ENCODE measurements around the gene REP15. TPM values are rescaled to one million over a fixed set of nuclear protein-coding genes. Genes with fewer than 3 reads are reported as not detected.
A peak's percentile ranks its signal among the peaks of the same experiment; 100 is the strongest.
"Not testable (repeated sequence)": the region's sequence is repeated elsewhere in the genome, so short reads cannot be mapped to it uniquely, and the experiment has no call there.

The REP15 gene
- total RNA-seq, 1 donor from 2014 or later = 7.5 TPM

DNA sequence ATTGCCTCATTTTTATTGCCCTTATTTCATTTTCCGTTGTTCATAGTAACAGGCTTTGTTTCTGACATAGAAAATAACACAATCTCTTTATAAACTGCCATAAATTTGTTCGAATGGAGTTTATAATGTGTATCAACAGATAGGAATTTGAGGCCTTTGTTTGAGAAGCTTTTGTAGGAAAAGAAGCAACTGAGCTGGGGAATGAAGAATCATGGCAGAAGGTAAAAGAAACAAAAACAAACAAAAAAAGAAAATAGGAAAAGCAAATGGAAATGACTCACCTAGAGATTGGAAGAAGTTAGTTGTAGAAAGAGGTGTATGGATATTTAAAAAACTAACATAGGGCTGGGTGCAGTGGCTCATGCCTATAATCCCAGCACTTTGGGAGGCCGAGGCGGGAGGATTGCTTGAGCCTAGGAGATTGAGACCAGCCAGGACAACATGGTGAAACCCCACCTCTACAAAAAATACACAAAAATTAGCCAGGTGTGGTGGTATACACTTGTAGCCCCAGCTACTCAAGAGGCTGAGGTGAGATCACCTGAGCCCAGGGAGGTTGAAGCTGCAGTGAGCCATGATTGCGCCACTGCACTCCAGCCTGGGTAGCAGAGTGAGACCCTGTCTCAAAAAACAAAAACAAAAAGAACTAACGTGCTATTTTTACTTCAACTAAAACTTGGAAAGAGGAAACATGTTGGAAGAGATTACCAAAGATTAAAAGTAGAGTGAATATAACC is 523 bp upstream of the REP15 start:
- intact Hi-C loops (cut with micrococcal nuclease) = no loop called here
- ATAC-seq = no peak
- no peak for DNase-seq

DNA sequence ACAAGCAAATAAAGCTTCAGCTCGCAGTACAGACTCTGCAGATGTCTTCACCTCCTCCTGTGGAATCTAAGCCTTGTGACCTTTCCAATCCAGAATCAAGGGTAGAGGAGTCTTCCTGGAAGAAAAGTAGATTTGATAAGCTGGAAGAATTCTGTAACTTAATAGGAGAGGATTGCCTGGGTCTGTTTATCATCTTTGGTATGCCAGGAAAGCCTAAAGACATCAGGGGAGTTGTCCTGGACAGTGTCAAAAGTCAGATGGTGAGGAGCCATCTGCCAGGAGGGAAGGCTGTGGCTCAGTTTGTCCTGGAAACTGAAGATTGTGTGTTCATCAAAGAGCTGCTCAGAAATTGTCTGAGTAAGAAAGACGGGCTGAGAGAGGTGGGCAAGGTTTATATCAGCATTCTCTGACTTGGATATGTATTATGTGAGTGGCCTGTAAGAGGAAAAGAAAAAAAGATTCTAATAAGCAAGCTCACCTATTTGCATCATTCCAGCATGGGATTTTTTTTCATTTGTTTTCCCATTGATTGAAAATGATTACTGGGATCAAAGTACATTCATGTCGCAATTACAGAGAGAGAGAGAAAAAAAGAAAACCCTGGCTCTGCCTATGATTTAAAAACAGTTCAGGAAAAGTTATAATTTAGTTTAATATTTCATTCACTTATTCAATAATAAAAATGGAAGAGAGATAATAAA is 767 bp downstream of the REP15 start:
- DNase-seq (no peak), ATAC-seq (no peak)
- intact Hi-C loops (cut with micrococcal nuclease) = no loop called here

DNA sequence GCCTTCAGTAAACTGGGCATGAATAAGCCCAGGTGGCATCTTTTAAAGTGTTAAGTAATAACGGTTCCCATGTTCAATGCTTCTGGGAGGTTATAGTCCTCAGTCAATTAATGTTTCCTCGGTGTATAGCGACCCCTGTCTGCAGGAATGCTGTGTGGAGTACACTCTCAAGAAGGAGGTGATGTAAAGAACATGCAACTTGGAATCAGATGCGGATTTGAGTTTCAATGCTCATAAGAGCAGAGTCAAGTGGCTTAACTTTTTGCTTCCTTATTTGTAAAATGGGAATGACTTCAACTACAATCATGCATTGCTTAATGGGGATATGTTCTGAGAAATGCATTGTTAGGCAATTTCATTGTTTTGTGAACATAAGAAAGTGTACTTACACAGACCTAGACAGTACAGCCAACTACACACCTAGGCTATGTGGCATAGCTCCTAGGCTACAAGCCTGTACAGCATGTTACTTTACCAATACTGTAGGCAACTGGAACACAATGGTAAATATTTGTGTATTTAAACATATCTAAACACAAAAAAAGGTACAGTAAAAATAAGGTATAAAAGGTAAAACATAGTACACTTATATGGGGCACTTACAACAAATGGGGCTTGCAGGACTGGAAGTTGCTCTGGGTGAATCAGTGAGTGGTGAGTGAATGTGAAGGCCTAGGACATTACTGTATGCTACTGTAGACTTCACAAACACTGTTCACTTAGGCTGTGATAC is 7.6 kb downstream of the REP15 start:
- ATAC-seq (peak; percentile 82), DNase-seq (no peak)
- intact Hi-C loops (cut with micrococcal nuclease) = no loop called here

DNA sequence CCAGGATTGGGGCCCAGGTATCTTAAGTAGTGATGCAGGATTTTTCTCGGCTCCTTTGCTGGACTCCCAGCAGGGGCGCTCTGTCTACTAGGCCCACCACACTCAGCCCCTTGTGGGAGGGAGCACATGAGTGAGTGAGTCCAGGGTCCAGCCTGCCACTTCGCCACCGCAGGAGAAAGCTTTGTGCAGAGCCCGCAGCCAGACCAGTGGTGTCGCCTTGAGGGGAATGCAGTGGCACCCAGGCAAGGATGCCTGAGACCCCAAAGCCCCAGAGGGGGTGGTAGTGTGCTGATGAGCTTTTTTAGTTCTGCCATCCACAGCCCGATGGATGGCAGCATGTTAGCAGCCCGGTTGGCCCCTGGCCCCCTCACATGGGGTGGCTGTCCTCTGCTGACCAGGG is 9.0 kb downstream of the REP15 start:
- ATAC-seq = no peak
- DNase-seq = no peak
- intact Hi-C loops (cut with micrococcal nuclease) = no loop called here

- intact Hi-C loops (cut with micrococcal nuclease) = no loop called here
- DNase-seq (no peak), ATAC-seq (no peak)
Measured at GRCh38 chr12:27707216-27707615, 11.0 kb downstream of the REP15 start.

GRCh38 chr12:27709212-27709931 is 13.1 kb downstream of the REP15 start:
- DNase-seq = no peak
- intact Hi-C loops (cut with micrococcal nuclease) = no loop called here

DNA sequence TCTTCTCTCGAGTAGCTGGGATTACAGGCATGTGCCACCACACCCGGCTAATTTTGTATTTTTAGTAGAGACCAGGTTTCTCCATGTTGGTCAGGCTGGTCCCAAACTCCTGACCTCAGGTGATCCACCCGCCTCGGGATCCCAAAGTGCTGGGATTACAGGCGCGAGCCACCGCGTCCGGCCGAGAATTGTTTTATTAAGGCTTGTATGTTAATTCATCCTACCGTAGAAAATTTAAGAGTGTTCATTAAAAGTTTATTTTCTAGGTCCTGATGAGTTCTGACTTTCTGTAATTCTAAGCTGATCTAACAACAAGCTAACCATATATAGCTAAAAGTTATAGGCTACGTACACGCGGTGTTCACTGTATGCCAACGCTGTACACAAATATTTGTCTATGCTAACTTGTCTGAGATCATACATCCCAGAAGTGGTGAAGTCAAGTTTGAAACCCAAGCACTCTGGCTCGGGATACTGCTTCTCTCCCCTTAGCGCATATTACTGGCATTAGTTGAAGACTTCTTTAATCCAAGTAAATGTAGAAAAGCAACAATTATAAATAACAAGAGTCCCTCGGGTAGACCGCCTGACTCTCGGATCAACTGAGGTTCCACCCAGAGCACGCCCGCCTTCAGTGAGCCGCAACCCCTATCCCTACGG is 13.8 kb downstream of the REP15 start:
- DNase-seq (no peak), ATAC-seq (peak; percentile 53)
- intact Hi-C loops (cut with micrococcal nuclease) = no loop called here

More at GRCh38 chr12:27709212-27709931, 13.1 kb downstream of the REP15 start:
- no peak for ATAC-seq

- intact Hi-C loops (cut with micrococcal nuclease) = no loop called here
- DNase-seq = peak; percentile 95
- ATAC-seq = peak; percentile 99
Measured at GRCh38 chr12:27710592-27711316, 14.5 kb downstream of the REP15 start, which contains the start of gene MRPS35. Gene MRPS35, plus strand, starts transcription at chr12:27710832. Its CDS starts 12 bp downstream, at chr12:27710844.

- intact Hi-C loops (cut with micrococcal nuclease) = no loop called here
- no peak for DNase-seq
- ATAC-seq = no peak
Measured at GRCh38 chr12:27711317-27711682, 15.1 kb downstream of the REP15 start.

GRCh38 chr12:27711967-27712366 is 15.7 kb downstream of the REP15 start:
- ATAC-seq (no peak), DNase-seq (no peak)
- intact Hi-C loops (cut with micrococcal nuclease) = no loop called here

GRCh38 chr12:27723212-27723611 is 27.0 kb downstream of the REP15 start:
- intact Hi-C loops (cut with micrococcal nuclease) = no loop called here
- ATAC-seq (no peak), DNase-seq (no peak)

DNA sequence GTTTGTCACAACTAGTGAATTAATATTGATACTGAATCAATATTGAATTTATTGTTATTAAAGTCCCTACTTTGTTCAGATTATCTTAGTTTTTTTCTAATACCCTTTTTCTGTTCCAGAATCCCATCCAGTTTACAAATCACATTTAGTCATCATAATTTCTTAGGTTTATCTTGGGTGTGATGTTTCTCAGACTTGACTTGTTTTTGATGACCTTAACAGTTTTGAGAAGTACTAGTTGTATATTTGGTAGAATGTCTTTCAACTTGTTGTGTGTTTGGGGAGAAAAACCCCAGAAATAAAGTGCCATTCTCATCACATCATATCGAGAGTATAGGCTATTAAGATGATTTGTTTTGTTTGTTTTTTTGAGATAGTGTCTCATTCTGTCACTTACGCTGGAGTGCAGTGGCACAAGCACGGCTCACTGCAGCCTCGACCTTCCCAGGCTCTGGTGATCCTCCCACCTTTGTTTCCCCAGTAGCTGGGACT is 33.9 kb downstream of the REP15 start:
- ATAC-seq (no peak), DNase-seq (no peak)
- intact Hi-C loops (cut with micrococcal nuclease) = loop anchor here (5.0 kb wide), 2 partner anchors 92 to 212 kb away; no protein-coding TSS in a partner anchor

DNA sequence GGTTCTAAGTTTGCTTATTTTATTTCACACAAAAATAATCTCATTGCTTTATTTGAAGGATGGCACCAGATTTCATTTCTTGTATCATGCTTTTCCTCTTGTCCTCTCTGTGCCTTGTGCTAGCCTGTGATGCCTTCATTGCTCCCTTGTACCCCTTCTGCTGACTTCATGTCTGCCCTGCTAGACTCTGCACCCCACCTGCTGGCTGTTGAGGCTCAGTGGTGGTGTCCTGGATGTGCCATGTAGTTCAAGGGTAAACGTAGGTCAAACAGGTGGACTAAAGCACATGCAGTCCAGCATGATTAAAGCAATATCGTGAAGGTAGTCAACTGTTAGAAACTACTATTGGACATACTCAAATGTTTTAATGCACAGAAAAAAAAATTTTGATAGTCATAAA is 36.0 kb downstream of the REP15 start:
- no peak for ATAC-seq
- intact Hi-C loops (cut with micrococcal nuclease) = loop anchor here (5.0 kb wide), 2 partner anchors 90 to 210 kb away; no protein-coding TSS in a partner anchor

GRCh38 chr12:27733052-27733656 is 36.9 kb downstream of the REP15 start:
- DNase-seq (no peak), ATAC-seq (peak; percentile 56)
- intact Hi-C loops (cut with micrococcal nuclease) = loop anchor here (5.0 kb wide), 2 partner anchors 89 to 209 kb away; no protein-coding TSS in a partner anchor

More for the DNA sequence above, 36.0 kb downstream of the REP15 start:
- no peak for DNase-seq

GRCh38 chr12:27733791-27734190 is 37.5 kb downstream of the REP15 start:
- DNase-seq = no peak
- ATAC-seq = no peak
- intact Hi-C loops (cut with micrococcal nuclease) = loop anchor here (5.0 kb wide), 2 partner anchors 89 to 209 kb away; no protein-coding TSS in a partner anchor

GRCh38 chr12:27734321-27734720 is 38.1 kb downstream of the REP15 start:
- intact Hi-C loops (cut with micrococcal nuclease) = loop anchor here (5.0 kb wide), 2 partner anchors 88 to 208 kb away; no protein-coding TSS in a partner anchor
- not testable (repeated sequence) for DNase-seq, ATAC-seq

DNA sequence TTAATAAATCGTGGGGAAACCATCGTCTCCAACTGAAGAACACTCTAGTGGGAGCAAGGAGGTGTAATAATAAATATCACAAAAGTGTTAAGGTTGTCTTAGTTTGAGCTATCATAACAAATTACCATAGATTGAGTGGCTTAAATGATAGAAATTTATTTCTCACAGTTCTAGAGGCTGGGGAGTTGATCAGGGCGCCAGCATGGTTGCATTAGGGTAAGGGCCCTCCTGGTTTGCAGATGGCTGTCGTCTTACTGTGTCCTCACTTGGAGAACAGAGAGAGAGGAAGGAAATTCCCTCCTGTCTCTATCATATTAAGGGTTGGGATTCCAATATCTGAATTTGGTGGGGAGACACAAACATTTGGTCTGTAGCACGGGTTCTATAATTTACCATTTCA is 47.4 kb downstream of the REP15 start:
- ATAC-seq (no peak), DNase-seq (no peak)
- intact Hi-C loops (cut with micrococcal nuclease) = no loop called here
